Peyer's patch (tissue), 4 donors: Measurements from ENCODE around the gene C1GALT1.

Experiments
- CTCF ChIP-seq, 6 experiments: fragments of 450-650 bp in 4 of 6; fragments of 200-600 bp in 2 of 6; sonication (generic) in 1 of 6; IDR thresholded peaks; one replicate each; pipeline ENCODE4 v1.5.1; 2017 to 2019; ENCODE audit warnings: antibody characterized with exemption in 6 of 6, mild to moderate bottlenecking in 3 of 6, moderate library complexity in 1 of 6
- POLR2A ChIP-seq, 2 donors: fragments of 450-650 bp; IDR thresholded peaks; one replicate each; pipeline ENCODE4 v1.5.1; 2017; ENCODE audit warnings: antibody characterized with exemption in 2 of 2, mild to moderate bottlenecking in 2 of 2, moderate library complexity in 2 of 2

GRCh38 chr7:7292608-7293007, 110.3 kb downstream of the C1GALT1 start:
- TF ChIP-seq POLR2A (IDR thresholded peaks at IDR 0.05) (no peak), CTCF (IDR thresholded peaks at IDR 0.05) (no peak)
